Islet precursor cell (in vitro differentiated cells): ENCODE measurements around the gene OR10A2.
A peak's percentile ranks its signal among the peaks of the same experiment; 100 is the strongest.
"Not testable (repeated sequence)": the region's sequence is repeated elsewhere in the genome, so short reads cannot be mapped to it uniquely, and the experiment has no call there.

ENCODE experiments used
- DNase-seq: peaks from one replicate; pipeline ENCODE4 v3.0.0-alpha.2; 2018

Gene OR10A2, protein sequence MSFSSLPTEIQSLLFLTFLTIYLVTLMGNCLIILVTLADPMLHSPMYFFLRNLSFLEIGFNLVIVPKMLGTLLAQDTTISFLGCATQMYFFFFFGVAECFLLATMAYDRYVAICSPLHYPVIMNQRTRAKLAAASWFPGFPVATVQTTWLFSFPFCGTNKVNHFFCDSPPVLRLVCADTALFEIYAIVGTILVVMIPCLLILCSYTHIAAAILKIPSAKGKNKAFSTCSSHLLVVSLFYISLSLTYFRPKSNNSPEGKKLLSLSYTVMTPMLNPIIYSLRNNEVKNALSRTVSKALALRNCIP

DNA sequence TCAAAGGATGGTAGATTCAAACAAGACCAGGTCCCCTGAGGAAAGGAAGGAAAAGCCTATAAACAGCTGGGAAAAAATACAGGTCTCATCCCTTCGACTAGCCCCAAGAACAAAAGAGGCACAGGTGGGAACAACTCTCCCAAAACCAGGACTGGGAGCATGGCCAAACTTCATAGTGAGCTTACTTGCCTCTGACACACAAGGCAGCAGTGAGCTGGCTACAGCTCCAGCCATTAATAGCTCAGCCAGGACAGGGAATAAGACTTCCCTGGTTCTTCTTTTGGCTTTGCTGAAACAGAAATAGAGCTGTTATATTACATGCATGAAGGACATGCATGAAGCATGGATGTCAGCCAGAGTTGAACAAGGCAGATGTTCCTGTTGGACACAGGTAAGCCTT is at the start of gene OR10A2:
Gene OR10A2, plus strand, starts transcription at position 97 of the 400 bp plus-strand sequence. CDS start 6,698 bp downstream, outside the sequence.
- no peak for DNase-seq

DNA sequence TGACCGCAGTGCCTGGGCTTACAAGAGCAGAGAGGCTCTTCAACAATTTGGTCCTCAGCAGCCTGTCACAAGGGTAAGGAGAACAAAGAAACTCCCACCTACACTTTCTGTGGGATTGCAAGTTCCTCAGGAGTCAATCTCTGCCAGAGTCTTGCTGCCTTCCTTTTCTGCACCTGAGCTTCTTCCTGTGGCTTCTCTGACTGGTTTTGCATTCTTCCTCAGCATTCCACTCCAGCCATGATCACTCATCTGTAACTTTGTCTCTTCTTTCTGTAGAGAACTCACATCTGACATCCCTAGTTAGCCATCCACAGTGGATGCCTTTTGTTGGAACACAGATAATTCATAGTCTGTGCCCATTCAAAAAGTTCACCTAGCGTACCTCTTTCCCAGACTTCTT is 49.2 kb upstream of the OR10A2 start:
- no peak for DNase-seq

DNA sequence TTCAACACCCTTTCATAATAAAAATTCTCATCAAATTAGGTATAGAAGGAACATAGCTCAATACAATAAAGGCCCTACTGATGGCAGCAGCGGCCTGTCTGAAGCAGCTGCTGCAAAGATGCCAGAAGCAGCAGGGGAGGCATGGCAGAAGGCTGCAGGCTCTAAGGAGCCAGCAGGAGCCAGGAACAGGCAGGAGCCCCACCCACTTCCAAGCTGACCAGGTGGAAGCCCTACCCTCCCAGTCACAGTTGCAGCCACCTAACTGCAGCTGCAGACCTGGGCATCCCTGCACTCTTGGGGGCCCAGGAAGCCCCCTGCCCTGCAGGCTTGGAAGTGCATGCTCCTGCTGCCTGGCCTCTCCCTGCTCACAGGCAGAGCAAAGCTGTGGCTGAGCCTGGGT is 45.2 kb upstream of the OR10A2 start:
- peak; percentile 58 for DNase-seq

DNA sequence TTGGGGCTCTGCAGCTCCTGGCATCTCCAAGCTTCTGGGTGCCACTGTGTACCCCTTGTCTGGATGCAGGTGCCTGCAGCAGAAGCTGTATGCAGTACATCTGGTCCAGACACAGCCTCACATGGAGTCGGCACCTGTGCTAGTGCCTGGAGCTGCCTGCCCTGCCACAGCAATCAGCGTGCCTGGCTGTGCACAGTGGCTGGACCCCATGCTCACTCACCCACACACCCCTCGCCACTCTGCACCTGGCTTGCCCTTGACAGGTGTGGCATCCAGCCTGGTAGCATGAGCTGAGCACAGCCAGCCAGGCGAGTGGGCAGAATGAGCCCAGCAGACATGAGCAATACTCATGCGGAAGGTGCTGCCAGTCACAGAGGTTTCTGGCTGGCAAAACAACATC is 43.9 kb upstream of the OR10A2 start:
- DNase-seq = no peak

DNA sequence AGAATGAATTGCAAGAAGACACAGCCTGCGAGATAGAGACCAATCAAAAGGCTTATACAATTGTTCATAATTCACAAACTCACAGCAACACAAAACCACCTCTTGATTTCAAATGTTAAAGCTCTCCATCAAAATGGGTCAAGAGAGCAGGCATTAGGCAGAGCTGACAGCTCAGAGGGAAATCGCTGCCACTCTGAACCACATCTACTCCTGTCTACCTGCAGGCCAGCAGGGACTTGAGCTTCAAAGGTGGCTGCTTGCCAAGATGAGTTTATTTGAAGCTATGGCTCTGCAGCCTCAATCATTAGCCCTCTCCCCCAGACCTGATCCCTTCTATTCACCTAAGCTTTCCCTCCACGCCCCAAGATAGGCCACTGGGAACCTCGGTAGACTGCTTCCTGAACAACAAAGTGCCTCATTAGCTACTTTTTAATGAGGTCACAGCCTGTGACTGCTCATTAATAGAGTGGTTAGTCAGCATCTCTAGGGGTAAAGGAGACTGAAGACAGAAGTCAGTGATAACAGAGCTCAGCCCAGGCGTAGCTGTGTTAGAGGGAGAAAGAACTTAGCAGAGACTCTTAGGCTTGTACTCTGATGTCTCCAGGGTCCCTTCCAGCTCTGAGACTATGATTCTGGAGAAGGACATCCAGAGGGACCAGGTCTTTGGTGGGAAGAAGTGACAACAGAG is 38.6 kb upstream of the OR10A2 start:
- no peak for DNase-seq

DNA sequence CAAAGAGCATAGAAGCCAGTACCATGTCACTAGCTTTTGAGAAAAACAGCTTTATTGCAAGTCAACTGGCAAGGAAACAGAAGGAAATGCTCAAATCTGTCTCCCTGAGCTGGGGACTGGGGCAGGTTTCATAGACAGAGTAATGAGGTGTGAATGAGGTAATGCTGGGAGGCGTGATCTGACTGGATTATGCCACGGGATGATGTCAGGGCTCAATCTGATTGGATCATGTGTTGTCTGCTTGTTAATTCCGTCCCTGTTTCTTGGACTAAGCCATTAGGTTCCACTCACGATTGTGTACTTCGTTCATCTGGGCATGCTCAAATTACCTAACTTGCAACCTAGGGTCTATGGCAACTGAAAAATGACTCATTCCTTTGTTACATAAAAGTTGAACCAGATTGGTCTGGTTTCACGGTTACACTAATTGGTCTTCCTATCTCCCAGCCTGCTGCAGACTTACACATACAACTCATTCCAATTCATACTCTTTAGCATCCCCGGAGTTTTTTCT is 37.6 kb upstream of the OR10A2 start:
- DNase-seq = no peak

DNA sequence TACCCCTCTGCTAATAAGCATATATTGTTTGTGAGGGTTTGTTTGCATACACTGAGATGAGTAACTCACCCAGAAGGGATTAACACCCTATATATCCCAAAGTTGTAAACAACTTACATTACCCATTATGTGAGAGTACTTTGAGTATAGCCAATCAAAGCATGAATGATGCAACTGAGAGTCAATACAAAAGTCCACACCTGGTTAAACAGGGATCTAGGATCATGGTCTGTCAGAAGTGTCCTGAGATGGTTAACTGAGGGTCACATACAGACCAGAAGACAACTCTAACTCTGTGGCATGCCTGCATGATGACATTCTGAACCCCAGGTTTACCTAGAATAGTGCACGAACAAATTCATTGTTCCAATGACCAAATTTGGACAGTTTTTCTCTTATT is 34.8 kb upstream of the OR10A2 start:
- no peak for DNase-seq

DNA sequence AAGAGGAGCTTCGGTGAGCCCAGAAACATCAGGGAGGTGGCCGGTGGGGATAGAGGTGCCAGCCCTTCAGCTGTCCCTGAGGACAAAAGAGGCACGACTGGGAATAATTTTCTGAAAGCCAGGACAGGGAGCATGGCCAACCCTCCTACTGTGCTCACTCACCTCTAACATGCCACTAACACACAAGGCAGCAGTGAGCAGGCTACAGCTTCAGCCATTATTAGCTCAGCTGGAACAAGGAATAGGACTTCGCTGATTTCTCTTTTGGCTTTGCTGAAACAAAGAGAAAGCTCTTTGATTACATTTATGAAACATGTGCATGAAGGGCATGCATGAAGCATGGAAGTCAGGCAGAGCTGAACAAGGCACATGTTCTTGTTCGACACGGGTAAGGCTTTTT is 29.5 kb upstream of the OR10A2 start:
- DNase-seq = no peak

DNA sequence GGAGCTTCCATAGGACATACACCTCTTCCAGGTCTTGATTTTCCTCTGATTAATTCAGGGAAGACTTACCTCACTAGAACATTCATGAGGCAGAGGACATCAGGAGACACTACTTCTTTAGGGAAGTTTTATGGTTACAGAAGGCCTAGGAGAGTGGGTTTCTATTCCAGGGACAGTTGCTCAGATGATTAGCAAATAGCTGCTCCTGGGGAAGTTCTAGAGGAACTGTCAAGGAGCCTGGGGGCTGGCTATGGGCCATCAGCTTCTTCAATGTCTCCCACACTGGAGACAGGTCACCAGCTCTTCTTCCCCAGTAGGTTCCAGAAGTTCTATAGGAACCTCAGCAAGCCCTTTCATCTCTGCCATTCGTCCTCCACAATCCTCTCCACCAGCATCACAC is 28.8 kb upstream of the OR10A2 start:
- DNase-seq = no peak

DNA sequence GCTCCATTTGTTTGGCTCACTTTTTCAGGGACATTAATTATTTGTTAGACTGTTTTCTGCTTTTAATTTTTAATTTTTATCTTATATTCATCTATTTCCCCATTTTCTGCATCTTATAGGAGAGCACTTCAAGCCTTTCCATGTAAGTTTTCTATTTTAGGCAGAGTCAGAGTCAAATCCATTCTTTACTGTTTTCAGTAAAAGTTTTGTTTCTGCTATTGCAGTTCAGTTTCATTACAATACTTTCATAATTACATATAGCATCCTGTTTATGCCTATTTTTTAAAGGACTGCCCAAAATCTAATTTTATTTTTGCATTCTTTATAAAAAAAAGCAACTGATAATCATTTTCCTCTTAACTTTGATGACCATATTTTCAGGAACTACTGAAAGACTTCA is 21.2 kb upstream of the OR10A2 start:
- no peak for DNase-seq

DNA sequence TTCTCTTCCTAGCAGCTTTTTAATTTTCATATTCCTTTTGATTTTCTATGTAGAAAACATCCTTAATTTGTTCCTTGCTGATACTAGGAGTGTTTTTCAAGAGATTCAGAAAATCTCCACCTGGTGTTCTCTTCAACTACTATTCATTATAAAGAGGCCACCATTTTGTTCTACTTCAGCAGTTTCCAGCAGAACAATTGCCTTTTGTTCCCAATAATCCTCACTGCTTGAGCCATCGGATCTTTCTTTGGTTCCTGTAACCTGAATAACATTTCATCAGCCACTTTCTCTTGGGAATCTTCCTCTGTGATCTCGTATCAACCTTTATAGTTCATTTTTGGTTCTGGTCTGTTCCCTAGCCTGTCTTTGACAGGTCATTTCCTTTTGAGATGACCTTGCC is 19.2 kb upstream of the OR10A2 start:
- no peak for DNase-seq

DNA sequence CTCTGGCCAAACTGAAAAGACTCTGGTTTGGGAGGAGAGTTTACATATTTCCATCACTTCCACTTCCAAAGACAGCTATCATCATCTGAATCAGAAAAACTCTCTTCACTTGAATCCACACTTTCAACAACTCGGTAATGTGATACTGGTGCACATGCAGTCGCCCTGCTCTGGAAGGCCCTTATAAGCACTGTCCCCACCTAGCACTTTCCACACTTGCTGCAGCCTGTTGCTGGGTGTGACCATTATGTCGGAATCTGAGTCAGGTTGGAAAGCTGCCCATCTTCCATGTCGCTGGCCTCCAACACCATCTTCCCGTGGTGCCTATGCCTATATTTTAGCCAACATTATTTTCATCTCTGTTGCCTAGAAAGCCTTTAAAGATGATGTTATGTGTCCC is 18.5 kb upstream of the OR10A2 start:
- DNase-seq = no peak

DNA sequence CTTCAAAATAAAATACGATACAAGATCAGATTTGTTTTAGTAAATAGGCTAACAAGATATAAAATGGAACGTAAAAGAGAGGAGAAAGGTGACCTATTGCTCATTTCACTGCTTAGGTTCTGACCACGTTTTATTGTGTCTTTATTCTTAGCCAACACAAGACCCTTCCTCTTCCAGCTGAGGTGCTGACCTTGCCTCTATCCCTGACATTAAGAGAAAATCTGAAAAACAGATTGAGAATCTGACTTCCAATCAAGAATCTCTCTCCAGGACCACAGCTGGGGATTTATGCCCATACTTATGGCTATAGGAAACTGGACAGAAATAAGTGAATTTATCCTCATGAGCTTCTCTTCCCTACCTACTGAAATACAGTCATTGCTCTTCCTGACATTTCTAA is 17.5 kb upstream of the OR10A2 start, which contains the start of gene OR10A5:
Gene OR10A5, plus strand, starts transcription at position 301 of the 400 bp plus-strand sequence. Its CDS starts 0 bp downstream, at position 301.
- no peak for DNase-seq

DNA sequence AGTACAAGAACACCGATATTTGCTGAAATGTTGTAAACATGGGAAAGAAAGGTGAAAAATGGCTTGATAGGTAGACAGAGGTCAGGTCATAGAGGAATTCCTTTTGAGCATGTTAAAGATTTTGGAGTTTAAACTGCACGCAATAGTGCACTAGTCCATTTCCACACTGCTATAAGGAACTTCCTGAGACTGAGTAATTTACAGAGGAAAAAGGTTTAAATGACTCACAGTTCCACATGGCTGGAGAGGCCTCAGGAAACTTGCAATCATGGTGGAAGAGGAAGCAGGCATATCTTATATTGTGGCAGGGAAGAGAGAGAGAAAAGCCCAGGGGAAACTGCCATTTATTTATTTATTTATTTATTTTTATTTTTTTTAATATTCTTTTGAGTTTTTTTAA is 12.3 kb upstream of the OR10A2 start:
- no peak for DNase-seq

DNA sequence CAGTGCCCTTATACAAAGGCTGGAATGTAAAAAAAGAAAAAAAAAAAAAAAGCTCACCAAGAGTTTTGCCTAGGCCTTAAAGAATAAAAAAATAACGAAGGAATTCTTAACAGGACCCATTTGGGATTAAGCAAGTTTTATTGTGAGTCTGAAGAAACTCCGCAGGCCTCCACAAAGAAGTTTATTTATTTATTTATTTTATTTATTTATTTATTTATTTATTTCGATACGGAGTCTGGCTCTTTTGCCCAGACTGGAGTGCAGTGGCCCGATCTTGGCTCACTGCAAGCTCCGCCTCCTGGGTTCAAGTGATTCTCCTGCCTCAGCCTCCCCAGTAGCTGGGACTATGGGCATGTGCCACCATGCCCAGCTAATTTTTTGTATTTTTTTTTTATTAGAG is 8.1 kb upstream of the OR10A2 start:
- DNase-seq = not testable (repeated sequence)

DNA sequence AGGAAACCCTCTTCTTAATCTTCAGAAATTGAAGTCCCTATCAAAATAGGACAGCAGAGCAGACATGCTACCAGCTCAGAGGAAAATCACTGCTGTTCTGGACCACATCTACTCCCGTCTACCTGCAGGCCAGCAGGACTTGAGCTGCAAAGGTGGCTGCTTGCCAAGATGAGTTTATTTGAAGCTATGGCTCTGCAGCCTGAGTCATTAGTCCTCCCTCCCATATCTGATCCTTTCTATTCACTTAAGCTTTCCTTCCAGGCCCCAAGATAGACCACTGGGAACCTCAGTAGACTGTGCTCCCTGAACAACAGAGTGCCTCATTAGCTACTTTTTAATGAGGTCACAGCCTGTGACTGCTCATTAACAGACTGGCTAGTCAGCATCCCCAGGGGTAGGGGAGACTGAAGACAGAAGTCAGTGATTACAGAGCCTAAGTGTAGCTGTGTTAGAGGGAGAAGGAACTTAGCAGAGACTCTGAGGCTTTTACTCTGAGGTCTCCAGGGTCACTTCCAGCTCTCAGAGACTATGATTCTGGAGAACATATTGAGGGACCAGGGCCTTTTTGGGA is 6.8 kb upstream of the OR10A2 start:
- no peak for DNase-seq

DNA sequence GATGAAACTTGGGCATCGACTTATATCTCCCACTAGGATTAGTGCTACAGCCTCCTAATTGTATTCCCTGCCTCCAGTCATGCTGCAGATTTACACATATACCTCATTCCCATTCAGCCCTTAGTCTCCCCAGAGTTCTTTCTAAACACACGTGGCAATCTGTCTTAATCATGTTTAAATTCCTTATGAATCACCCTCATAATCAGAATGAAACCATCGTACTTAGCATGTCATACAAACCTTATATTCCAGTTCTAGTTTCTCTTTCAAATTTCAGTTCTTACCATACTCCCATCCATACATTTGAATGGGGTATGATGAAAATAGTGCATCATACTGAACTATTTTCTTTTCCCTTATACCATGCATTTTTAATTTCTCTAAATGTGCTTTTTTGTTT is 6.0 kb upstream of the OR10A2 start:
- no peak for DNase-seq

DNA sequence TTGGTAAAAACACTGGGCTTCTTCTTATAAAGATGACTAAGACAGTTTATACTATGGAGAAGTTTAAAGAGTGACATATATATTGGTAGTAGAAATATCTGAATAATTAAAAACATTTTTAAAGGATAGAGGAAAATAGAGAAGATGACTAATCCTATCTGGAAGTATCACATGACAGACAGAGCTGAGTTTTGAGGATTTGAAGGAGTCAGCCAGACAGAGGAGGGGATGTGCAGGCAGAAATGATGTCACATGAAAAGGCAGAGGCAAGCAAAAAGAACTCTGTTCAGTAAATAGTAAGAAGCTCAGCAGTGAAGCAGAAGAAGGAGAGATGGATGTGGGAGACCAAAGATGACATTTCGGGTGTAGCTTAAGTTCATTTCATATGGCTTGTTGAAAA is 1.6 kb downstream of the OR10A2 start:
- DNase-seq = no peak

DNA sequence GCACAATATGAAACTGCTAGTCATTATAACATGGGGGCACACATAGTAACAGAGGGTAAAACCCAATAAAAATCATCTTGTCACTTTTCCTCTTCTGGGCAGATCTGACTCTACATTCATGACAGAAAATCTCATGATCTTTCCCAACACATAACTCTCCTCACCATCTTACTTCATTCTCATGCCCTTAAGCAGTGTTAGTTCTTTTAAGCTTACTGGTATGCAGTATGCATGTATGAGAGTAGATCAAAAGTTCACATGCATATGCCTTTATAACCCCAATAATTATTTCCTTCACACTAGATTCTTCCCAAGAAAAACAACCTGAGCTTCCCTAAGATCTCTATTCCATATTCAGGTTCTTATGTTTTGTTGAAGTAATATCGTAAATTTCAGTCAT is 8.4 kb downstream of the OR10A2 start:
- DNase-seq = no peak

DNA sequence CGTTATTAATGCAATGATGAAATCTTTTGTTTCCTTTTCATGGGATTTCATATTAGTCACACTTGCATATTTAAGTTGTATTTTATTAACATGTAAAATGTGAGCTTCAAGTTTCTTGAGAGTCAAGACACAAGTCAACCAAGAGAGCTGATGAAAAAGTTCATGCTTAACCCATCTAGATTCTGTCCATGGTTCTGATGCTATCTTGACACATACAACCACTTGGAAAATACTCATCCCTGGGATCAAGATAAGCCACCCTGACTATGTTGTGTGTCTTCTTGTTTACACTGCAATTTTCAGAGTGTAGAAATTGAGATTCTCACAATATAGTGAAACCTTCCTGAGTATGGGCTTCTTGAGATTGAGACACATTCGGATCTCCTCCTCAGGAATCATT is 12.9 kb downstream of the OR10A2 start:
- DNase-seq = no peak

DNA sequence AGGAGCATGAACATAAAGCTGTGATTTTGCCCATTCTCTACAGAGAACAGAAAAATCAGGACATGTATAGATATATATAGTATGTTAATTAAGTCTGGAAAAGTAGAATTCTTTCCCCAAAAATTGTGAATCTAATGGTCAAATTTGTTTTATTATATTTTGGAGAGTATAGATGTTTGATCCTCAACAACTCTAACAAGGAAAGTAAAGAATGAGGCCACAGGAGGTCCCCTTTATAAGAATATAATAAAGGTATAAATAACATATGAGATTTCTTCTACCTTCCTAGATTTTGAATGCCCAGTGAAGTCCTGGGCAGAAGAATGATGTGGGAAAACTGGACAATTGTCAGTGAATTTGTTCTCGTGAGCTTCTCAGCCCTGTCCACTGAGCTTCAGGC is 13.5 kb downstream of the OR10A2 start, which contains the start of gene OR10A4:
Gene OR10A4, plus strand, starts transcription at position 301 of the 400 bp plus-strand sequence. Its CDS starts 23 bp downstream, at position 324.
- no peak for DNase-seq

DNA sequence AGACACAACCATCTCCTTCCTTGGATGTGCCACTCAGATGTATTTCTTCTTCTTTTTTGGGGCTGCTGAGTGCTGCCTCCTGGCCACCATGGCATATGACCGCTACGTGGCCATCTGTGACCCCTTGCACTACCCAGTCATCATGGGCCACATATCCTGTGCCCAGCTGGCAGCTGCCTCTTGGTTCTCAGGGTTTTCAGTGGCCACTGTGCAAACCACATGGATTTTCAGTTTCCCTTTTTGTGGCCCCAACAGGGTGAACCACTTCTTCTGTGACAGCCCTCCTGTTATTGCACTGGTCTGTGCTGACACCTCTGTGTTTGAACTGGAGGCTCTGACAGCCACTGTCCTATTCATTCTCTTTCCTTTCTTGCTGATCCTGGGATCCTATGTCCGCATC is 14.1 kb downstream of the OR10A2 start:
- no peak for DNase-seq

DNA sequence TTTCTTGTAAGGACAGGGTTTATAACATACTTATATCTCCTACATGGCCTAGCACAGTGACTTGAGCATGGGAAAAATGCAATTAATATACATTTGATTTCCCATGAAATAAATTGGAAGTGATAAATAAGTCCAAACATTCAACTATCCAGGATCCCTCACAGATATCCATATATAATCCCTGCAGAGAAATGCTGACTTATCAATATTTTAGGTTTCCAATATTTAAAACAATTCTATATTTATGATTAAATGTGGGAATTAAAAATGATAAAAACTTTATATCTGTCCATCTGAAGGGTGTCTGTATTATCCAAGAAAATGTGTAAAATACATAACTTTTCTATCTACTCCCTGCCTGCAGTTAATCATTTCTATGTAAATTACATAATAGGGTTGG is 19.9 kb downstream of the OR10A2 start:
- no peak for DNase-seq

DNA sequence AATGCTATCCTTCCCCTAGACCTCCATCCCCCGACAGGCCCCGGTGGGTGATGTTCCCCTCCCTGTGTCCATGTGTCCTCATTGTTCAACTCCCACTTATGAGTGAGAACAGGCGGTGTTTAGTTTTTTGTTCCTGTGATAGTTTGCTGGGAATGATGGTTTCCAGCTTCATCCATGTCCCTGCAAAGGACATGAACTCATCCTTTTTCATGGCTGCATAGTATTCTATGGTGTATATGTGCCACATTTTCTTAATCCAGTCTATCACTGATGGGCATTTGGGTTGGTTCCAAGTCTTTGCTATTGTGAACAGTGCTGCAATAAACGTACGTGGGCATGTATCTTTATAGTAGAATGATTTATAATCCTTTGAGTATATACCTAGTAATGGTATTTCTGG is 24.9 kb downstream of the OR10A2 start:
- not testable (repeated sequence) for DNase-seq
